Measurements from ENCODE around the gene FUNDC1.

Gene FUNDC1

GRCh38 chrX:44480591-44480990 is 62.1 kb downstream of the FUNDC1 start:
- no peak for DNase-seq (ENCODE audit: low read depth in 2 of 2)

GRCh38 chrX:44474410-44474809 is 68.2 kb downstream of the FUNDC1 start:
- no peak for DNase-seq (ENCODE audit: low read depth in 2 of 2)
